ENCODE measurements around the gene DNAI4.

DNA sequence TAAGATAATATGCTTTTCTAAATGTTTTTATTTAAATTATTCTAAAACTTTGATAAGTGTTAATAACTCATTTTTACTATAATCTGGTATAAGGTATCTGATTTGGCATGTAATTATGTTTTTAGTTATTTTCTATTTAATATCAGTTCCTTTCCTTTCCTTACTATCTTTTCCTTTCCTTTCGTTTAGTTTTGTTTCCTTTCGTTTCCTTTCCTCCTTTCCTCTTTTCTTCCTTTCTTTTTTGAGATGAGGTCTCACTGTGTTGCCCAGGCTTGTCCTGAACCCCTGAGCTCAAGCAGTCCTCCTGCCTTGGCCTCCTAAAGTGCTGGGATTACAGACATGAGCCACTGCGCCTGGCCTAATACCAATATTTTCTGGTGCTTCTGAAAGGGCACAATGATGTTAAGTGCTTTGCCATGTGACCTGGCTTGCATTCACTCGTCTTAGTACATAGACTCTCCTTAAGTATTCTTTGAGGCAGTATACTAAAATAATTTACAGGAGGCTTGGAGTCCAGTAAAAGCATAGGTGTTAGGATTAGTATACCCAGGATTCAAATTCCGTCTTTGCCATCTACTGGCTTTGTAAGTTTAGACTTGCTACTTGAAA, 18.8 kb upstream of the DNAI4 start:
- TF ChIP-seq, protein P1, sequence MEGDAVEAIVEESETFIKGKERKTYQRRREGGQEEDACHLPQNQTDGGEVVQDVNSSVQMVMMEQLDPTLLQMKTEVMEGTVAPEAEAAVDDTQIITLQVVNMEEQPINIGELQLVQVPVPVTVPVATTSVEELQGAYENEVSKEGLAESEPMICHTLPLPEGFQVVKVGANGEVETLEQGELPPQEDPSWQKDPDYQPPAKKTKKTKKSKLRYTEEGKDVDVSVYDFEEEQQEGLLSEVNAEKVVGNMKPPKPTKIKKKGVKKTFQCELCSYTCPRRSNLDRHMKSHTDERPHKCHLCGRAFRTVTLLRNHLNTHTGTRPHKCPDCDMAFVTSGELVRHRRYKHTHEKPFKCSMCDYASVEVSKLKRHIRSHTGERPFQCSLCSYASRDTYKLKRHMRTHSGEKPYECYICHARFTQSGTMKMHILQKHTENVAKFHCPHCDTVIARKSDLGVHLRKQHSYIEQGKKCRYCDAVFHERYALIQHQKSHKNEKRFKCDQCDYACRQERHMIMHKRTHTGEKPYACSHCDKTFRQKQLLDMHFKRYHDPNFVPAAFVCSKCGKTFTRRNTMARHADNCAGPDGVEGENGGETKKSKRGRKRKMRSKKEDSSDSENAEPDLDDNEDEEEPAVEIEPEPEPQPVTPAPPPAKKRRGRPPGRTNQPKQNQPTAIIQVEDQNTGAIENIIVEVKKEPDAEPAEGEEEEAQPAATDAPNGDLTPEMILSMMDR (IDR thresholded peaks at IDR 0.05) = no peak
- no peak for TF ChIP-seq POLR2A (IDR thresholded peaks at IDR 0.05)

All from esophagus squamous epithelium (tissue), 4 donors.